ENCODE data around the gene G6PC3.
"Not testable (repeated sequence)": the region's sequence is repeated elsewhere in the genome, so short reads cannot be mapped to it uniquely, and the experiment has no call there.

G6PC3 gene

DNA sequence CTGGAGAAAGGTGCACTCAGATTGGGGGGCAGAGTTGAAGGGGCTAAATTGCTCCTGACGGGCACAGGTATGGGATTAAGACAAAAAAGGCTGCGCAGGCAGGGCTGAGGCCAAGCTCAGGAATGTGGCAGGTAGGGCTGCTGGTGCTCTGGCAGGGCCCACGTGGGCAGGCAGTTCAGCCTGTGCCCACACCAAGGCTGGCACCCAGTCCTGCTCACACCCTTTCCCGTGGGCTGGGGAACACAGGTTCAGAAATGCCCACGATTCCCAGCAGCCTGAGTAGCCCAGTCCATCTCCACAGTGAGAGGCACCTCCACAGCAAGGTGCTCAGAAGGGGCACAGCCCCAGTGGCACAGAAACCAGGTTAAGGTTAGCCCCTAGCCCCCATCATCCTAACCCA, 48.5 kb downstream of the G6PC3 start:
- Mint-ChIP-seq H3K4me3 (peak overlapping the region in 2 of 3 experiments; percentile 24 to 46), H3K27me3 (ENCODE audit: low read depth) (no peaks in the 10 kb centered on the region), H3K4me1 (peaks cover 66% of the 10 kb centered on the region), H3K27ac (peak overlapping the region in 1 of 3 experiments; percentile 8), H3K9me3 (no peaks in the 10 kb centered on the region), H3K36me3 (ENCODE audit: low read depth) (peaks cover 13% of the 10 kb centered on the region)
- no peak for TF ChIP-seq CTCF (IDR thresholded peaks at IDR 0.05; ENCODE audit: unreplicated experiment in 3 of 3)

- H3K4me3 Mint-ChIP-seq, result peak overlapping the region in 1 of 3 experiments; percentile 47
- H3K27ac Mint-ChIP-seq, result no peak overlapping the region
- TF ChIP-seq CTCF (IDR thresholded peaks at IDR 0.05; ENCODE audit: unreplicated experiment in 3 of 3), result no peak
- no peaks in the 10 kb centered on the region for H3K27me3 Mint-ChIP-seq (ENCODE audit: low read depth)
- H3K4me1 Mint-ChIP-seq, result peaks cover 67% of the 10 kb centered on the region
- H3K36me3 Mint-ChIP-seq (ENCODE audit: low read depth), result peaks cover 13% of the 10 kb centered on the region
- H3K9me3 Mint-ChIP-seq, result no peaks in the 10 kb centered on the region
These were observed 49.3 kb downstream of the G6PC3 start for GRCh38 chr17:44119798-44120197.

DNA sequence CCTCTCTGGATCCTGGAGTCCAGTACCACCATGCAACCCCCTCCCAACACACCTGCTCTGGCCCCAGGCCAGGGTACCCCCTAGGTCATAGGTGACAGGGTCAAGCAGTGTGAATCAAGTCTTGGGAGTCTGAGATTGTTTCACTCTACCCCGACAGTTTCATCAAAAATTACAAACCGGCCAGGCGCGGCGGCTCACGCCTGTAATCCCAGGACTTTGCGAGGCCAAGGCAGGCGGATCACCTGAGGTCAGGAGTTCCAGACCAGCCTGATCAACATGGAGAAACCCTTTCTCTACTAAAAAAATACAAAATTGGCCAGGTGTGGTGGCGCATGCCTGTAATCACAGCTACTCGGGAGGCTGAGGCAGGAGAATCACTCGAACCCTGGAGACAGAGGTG, 49.7 kb downstream of the G6PC3 start:
- not testable (repeated sequence) for H3K27ac Mint-ChIP-seq; H3K27me3 Mint-ChIP-seq (ENCODE audit: low read depth); H3K9me3 Mint-ChIP-seq
- H3K4me1 Mint-ChIP-seq, result peaks cover 62% of the 10 kb centered on the region
- peak overlapping the region; percentile 40 to 95 (median 50) for H3K4me3 Mint-ChIP-seq
- peaks cover 13% of the 10 kb centered on the region for H3K36me3 Mint-ChIP-seq (ENCODE audit: low read depth)

DNA sequence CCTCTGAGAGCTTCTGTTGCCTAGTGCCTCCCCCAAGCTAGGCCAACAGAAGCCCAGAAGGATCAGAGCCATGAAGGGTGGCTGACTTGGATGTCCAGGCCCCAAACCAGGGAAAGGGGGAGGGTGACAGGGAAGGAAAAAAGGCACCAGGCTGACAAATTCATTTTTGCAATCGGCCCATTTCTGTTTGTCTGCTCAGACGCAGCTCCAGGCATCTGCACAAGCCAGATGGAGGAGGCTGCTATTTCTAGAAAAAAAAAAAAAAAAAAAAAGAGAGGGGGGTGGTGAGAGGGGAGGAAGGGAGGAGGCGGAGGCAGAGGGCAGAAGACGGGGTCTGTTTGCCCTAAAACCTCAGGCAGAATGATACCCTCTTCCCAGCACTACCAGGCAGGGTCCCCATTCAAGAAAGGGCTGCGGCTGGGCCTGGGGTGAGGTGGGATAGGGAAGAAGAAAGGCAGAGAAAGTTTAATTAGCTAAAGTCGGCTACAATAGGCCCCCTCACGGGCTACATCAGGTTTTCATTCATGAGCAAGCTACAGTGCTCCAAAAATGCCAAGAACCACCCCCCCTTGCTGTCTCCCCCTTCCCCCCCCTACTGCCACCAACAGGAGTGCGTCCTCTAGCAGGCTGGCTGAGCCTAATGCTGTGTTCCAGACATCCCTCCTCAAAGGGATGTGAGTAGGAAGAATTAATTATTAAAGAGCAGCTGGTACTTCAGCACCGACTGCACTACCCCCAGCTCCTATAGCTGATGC, 50.5 kb downstream of the G6PC3 start:
- peaks cover 54% of the 10 kb centered on the region for H3K4me1 Mint-ChIP-seq
- TF ChIP-seq CTCF (IDR thresholded peaks at IDR 0.05; ENCODE audit: unreplicated experiment in 3 of 3), result no peak
- peak overlapping the region; percentile 53 to 67 (median 54) for H3K27ac Mint-ChIP-seq
- peaks cover 13% of the 10 kb centered on the region for H3K36me3 Mint-ChIP-seq (ENCODE audit: low read depth)
- H3K27me3 Mint-ChIP-seq (ENCODE audit: low read depth), result no peaks in the 10 kb centered on the region
- H3K9me3 Mint-ChIP-seq, result no peaks in the 10 kb centered on the region
- peak overlapping the region; percentile 94 to 96 (median 95) for H3K4me3 Mint-ChIP-seq

DNA sequence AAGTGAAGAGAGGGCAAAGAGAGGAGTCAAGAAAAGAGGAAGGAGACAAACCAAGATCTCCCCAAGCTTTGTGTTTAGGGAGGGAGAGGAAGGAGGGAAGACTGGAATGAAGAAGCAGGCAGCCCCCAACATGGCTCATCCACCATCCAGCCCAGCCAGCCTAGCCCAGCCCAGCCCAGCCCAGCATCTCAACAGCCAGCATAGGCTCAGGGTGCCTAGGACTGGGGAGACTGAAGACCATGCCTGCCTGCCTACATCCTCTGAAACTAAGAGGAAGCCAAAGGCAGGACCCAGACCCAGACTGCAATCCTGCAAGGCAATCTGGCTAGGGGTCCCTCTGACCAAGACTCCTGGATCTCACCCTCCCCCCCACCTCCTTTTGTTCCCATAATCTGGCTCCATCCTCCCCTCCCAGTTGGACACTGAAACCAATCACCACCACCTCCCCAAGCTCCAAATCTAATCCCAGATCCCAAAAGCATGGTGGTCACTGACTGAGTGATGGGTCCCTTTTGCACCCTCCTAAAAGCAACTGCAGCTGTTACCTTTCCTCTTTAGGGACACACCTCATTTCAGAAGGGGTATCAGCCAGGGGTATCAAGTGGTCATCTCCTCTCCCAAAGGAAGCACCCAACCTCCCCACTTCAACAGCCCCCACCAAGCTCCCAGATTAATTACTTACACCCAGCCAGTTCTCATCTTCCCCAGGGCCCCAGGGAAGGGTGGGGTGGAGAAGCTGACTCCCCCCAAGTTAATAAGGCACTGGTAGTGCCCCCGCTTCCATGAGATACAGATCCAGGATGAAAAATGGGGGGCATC, 51.7 kb downstream of the G6PC3 start:
- no peak for TF ChIP-seq CTCF (IDR thresholded peaks at IDR 0.05; ENCODE audit: unreplicated experiment in 3 of 3)
- H3K4me3 Mint-ChIP-seq, result peak overlapping the region; percentile 94 to 96 (median 95)
- H3K4me1 Mint-ChIP-seq, result peaks cover 46% of the 10 kb centered on the region
- no peaks in the 10 kb centered on the region for H3K27me3 Mint-ChIP-seq (ENCODE audit: low read depth)
- no peaks in the 10 kb centered on the region for H3K9me3 Mint-ChIP-seq
- peaks cover 5% of the 10 kb centered on the region for H3K36me3 Mint-ChIP-seq (ENCODE audit: low read depth)
- H3K27ac Mint-ChIP-seq, result peak overlapping the region; percentile 54 to 88 (median 82)

DNA sequence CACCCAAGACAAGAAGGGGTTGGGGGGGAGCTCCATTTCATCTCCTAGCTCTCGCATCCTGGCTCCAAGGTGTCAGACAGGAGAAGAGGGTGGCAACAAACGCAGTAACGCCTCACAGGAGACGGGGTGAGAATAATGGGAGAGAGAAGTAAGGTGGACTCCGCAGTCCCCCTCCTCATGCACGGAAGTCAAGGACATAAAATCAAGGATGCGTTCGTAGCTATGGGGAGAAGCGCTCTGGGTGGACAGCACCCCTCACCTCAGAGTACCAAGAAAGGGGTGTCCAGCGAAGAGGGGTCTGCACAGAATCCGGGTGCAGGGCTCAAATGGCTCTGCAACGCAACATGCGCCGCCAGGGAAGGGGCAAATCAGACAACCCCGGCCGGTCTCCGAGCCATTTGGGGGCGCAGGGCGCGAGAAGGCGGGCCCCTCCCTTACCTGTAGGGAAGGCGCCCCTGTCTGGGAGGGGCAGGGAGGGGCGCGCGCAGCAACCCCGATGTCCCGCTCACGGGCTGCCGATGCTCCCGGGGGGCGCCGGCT, 52.4 kb downstream of the G6PC3 start:
- Mint-ChIP-seq H3K36me3 (ENCODE audit: low read depth) (peaks cover 5% of the 10 kb centered on the region), H3K4me3 (peak overlapping the region; percentile 94 to 96 (median 95)), H3K9me3 (no peaks in the 10 kb centered on the region), H3K27me3 (ENCODE audit: low read depth) (no peaks in the 10 kb centered on the region), H3K4me1 (peaks cover 46% of the 10 kb centered on the region), H3K27ac (peak overlapping the region; percentile 54 to 88 (median 82))
- TF ChIP-seq CTCF (IDR thresholded peaks at IDR 0.05; ENCODE audit: unreplicated experiment in 3 of 3), result no peak
